Measurements from ENCODE around the gene COMT.

DNA sequence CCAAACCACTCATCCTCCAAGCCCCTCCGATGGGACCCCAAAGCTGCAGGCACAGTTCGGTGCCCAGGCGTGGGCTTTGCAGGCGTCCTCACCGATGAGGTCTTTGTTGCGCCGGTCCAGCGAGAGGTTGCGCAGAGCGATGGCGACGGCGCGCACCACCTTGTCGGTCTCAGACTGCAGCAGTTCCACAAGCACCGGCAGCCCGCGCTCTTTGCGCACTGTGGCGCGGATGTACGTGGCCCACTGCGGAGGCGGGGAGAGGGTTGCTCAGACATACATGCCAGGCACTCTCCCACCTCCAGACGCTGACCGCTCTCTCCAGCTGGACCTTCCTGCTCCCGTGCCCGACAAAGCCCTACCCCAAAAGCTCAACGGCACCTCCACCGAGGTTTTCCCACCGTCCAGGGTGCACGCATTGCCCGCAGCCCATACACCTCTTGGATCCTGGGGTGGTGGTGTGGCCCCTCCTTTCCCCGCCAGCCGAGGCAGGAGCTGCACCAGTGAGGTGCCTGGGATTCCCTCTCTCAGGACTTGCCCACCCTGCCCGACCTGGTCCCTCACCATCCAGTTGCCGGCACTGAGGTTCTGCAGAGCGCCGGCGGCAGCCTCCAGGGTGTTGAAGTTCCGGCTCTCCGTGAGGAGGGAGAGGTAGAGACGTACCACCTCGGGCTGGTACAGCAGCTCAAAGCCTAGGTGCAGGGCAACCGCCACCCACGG lies 32.1 kb downstream of the COMT start:
- TF ChIP-seq POLR2AphosphoS5 (IDR thresholded peaks at IDR 0.05; ENCODE audit: low read depth, low read length): no peak
- TF ChIP-seq POLR2A (IDR thresholded peaks at IDR 0.05; ENCODE audit: low read depth, low read length): no peak
- no peak for TF ChIP-seq TAF1 (IDR thresholded peaks at IDR 0.05; ENCODE audit: borderline replicate concordance, low read depth, low read length)

Measured in GM12892 (cell line).